ENCODE data around the gene POU6F2. TPM values are rescaled to one million over a fixed set of nuclear protein-coding genes. Genes with fewer than 3 reads are reported as not detected.
A peak's percentile ranks its signal among the peaks of the same experiment; 100 is the strongest.

Gene POU6F2
- total and polyA plus RNA-seq, 9 of the 15 experiments (the other 6 are each of a cell fraction or from before 2014, with no cell fraction given) = 0.29 to 1.5 (median 0.96) TPM

- TF ChIP-seq SREBF1 (IDR thresholded peaks at IDR 0.05; ENCODE audit: borderline replicate concordance, low read depth, low read length) = no peak
These were observed 194.4 kb downstream of the POU6F2 start (continued) for GRCh38 chr7:39172137-39172536.

GRCh38 chr7:39181398-39181797 is 203.7 kb downstream of the POU6F2 start:
- WGBS (ENCODE audit: insufficient coverage, low coverage, missing lambda C conversion rate) = 4% methylated on average over 3 of the region's 3 CpGs

More at GRCh38 chr7:39181398-39181797, 203.7 kb downstream of the POU6F2 start:
- Histone ChIP-seq H3K4me2 (ENCODE audit: insufficient read depth, low read length) (no peak overlapping the region), H2AFZ (ENCODE audit: low read depth, low read length) (no peak overlapping the region), H3K9ac (ENCODE audit: insufficient read depth in 1 of 2, low read depth in 2 of 2, low read length in 2 of 2) (no peak overlapping the region), H3K27me3 (ENCODE audit: control insufficient read depth in 2 of 2, insufficient read depth in 2 of 2, low read length in 2 of 2) (no peaks in the 10 kb centered on the region), H3K79me2 (ENCODE audit: control insufficient read depth, insufficient read depth, low read length) (no peaks in the 10 kb centered on the region), H3K4me3 (no peak overlapping the region), H3K9me3 (replicated peaks; ENCODE audit: control insufficient read depth, insufficient read depth, low read depth, low read length) (no peaks in the 10 kb centered on the region), H4K20me1 (replicated peaks; ENCODE audit: control insufficient read depth, insufficient read depth, low read length) (no peaks in the 10 kb centered on the region), H3K4me1 (replicated peaks in 1 of 2; ENCODE audit: control insufficient read depth in 2 of 2, insufficient read depth in 2 of 2, low read length in 2 of 2) (no peaks in the 10 kb centered on the region), H3K27ac (ENCODE audit: extremely low read depth, low read depth, low read length) (no peak overlapping the region), H3K9me1 (ENCODE audit: control insufficient read depth, insufficient read depth, low read length) (no peaks in the 10 kb centered on the region), H3K36me3 (ENCODE audit: control insufficient read depth, insufficient read depth, low read length) (no peaks in the 10 kb centered on the region)
- CTCF ChIA-PET (ENCODE audit: low intra/inter-chr PET ratio) = no interaction called here
- TF ChIP-seq FOXA1 (IDR thresholded peaks at IDR 0.05; ENCODE audit: borderline replicate concordance) = no peak
- TF ChIP-seq ZNF512 (tag; IDR thresholded peaks at IDR 0.05) = no peak
- no peak for TF ChIP-seq DACH1 (IDR thresholded peaks at IDR 0.05; ENCODE audit: partially characterized antibody)
- TF ChIP-seq ZEB2 (IDR thresholded peaks at IDR 0.05) = no peak
- no peak for TF ChIP-seq KLF6 (CRISPR knock-in tag; IDR thresholded peaks at IDR 0.05; ENCODE audit: borderline replicate concordance)
- peak; percentile 32; the same call in 1 of the 2 replicates for TF ChIP-seq CEBPB (tag; IDR thresholded peaks at IDR 0.05)
- TF ChIP-seq SP1 (CRISPR knock-in tag; IDR thresholded peaks at IDR 0.05) = no peak
- TF ChIP-seq POLR2AphosphoS2 (IDR thresholded peaks at IDR 0.05; ENCODE audit: low read length) = no peak
- no peak for TF ChIP-seq NR2C1 (IDR thresholded peaks at IDR 0.05)
- TF ChIP-seq NR2C1 (tag; IDR thresholded peaks at IDR 0.05) = no peak
- no peak for TF ChIP-seq ZNF277 (CRISPR knock-in tag; IDR thresholded peaks at IDR 0.05; ENCODE audit: borderline replicate concordance)
- TF ChIP-seq CEBPG (CRISPR knock-in tag; IDR thresholded peaks at IDR 0.05) = no peak
- peak; percentile 24 to 42; a peak in 2 of 4 replicates for TF ChIP-seq CEBPG (tag; conservative IDR thresholded peaks at IDR 0.05 in 1 of 2, IDR thresholded peaks at IDR 0.05 in 1 of 2)
- no peak for TF ChIP-seq ZNF12 (CRISPR knock-in tag; IDR thresholded peaks at IDR 0.05)
- intact Hi-C loops (cut with micrococcal nuclease) (no loop called here), in situ Hi-C loops (cut with MboI) (no loop called here)
- POLR2A ChIA-PET = no interaction called here
- DNase-seq (ENCODE audit: extremely low read depth in 1 of 4, low spot score in 3 of 4) (no peak), FAIRE-seq (no peak), ATAC-seq (no peak)
- no TSS peak for BruUV-seq (replicated peaks)
